ENCODE measurements around the gene CHL1.

The CHL1 gene

DNA sequence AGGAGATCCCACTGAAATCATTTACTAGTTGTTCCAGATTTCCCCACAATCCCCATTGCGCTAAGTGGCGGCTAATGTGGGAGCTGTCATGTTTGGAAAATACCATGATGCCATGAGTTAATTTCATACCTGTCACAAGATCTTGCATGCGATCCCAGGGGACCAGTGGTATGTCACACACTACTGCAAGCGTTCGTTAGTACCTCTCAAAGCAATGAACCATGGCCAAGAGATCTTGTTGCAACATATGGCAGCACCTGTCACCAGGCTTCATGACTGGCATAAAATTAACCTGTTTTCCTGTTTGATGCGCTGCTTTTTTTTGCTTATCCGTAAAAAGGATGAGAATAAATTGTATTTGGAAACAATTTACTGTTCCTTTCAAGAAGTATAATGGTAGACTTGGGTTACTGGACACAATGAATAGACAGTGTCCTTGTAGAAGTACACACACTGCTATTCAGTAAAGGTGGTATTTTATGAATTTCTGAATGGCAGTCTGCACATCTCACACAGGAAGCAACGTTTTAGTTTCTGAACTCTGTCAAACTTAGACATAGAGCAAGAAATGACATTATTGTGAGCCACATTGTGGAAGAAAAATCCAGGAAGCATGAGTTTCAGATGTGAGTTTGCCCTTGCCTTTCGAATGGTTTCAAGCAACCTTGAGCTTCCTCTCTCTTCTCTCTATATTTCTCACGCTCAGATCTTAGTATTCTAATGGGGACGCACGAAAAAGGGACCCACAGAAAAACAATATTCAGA lies 81.9 kb downstream of the CHL1 start:
- DNase-seq (ENCODE audit: low read depth), result no peak

DNA sequence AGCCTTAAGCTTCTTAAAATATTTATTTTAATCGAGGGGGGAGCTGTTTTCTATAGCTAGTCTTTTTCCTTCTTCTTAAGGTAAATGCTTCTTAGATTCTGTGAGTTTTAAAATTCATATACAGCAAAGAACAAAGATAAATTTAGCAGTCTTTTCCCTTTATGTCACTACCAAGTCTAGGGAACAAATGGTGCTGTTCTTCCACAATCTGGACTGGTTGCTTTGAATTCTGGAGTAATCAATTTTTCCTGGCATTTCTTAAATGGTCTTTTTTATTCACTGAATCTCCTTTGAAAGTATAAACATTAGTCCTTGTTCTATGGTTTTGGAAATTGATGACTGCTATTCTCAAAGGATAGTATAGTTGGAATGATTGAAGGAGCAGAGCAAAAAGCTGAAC lies 82.8 kb downstream of the CHL1 start:
- DNase-seq (ENCODE audit: low read depth), result no peak

DNA sequence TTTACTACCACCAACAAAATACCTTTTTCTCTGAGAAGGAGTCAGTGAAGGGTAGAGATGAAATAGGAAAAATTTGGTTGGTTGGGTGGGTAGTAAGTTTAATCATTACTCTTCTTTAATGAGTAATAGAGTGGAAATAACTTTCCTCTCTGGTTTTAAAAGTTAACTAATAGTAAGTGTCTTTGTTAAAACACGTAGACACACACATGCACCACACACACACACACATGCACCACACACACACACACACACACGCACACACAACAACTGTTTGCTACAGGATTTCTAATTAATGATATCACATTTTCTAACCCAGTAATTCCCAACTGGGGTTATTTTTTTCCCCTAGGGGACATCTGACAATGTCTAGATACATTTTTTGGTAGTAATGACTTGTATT lies 84.1 kb downstream of the CHL1 start:
- no peak for DNase-seq (ENCODE audit: low read depth)

DNA sequence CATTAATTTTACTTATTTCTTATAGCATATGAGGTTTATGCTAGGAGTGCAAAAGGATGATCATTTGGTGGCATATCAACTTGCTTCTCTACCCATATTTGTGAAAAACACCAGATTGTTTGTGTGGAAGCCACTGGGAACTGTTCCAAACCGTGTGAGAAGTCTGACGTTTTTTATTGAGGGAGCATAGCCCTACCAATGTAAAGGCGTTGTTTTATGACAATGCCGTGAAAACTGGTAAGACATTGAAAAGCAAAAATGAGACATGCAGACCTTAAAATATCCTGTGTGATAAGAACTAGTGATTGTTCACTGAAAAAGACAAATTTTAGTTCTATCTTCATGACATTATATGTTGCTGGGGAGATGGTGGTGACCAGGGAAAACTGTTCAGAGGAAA lies 87.8 kb downstream of the CHL1 start:
- DNase-seq (ENCODE audit: low read depth), result no peak

DNA sequence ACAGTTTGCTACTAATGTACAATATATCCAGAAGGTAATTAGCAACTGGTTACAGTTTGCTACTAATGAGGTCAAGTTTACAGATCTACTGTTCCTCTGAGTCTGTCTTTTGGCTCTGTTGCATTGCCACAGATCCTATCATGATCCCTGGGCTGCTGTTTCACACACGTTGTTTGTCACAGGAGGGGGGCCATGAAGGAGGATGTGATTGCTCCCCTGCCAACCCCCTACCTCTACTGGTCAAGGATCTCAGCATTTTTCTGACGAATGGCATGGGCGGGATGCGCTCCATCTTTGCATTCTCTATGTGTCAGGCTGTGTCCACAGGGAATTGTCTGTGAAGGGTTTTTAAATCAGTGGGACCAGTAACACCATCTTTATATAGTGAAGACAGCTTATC lies 91.9 kb downstream of the CHL1 start:
- DNase-seq (ENCODE audit: low read depth), result no peak

DNA sequence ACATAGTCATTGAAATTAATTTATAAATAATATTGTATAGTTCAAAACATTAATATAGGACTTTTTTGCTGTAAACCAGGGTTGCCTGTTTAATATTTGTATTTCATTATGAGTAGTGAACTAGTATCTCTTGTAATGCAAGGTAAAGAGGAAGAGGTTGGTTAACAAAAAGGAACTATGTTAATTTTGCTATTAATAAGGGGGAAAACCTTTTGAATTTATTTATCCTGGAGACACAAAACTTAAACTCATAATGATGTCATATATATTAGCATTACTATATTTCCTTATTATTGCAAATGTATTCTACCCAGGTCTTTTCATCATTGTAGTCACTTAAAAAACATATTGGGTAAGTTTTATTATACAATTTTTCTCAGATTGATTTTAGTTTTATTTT lies 94.5 kb downstream of the CHL1 start:
- DNase-seq (ENCODE audit: low read depth), result no peak

DNA sequence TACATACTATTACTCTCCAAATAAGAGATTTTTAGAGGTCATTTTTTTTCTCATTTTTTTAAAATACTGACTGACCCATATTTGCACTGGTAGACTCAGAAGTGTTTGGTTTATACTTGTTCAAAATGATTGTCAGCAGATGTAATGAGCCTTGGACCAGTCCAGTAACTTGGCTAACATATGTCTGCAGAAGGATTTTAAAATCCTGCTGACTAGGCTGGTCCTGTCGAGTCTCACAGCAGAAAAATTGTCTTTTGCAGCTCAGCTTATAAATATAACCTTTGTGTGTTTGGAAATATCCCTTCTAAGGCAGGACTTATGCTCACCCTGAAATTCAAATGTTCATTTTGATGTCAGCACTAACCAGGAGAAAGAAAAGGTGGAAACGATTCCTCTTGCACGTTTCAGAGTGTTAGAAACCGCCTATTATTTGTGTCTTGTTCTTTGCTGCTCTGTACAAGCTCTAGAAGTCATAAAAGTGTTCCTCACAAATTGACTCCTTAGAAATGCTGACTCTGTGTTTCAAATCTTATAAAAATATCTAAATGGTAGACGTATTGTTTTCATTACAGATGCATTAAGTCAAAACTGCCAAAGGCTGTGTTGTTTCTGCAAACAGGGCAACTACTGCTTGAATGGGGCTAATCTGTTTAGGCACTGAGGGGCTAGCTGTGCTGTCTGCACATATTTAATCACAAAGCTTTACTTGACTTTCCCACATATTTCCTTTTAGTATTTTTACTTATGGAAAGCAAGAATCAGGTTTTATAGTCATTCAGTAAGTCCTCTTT lies 95.3 kb downstream of the CHL1 start:
- no peak for DNase-seq (ENCODE audit: low read depth)

DNA sequence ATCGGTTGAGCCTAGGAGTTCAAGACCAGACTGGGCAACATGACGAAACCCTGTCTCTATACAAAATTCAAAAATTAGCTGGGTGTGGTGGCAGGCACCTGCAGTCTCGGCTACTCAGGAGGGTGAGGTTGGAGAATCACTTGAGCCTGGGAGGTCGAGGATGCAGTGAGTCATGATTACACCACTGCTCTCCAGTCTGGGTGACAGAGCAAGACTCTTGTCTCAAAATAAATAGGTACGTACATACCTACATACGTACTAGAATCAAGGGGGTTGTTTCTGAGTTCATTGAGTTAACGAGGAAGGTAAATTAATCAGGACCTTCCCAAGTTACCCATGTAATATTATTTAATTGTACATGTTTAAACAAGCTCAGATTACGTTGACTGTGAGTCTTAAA lies 97.5 kb downstream of the CHL1 start:
- no peak for DNase-seq (ENCODE audit: low read depth)

DNA sequence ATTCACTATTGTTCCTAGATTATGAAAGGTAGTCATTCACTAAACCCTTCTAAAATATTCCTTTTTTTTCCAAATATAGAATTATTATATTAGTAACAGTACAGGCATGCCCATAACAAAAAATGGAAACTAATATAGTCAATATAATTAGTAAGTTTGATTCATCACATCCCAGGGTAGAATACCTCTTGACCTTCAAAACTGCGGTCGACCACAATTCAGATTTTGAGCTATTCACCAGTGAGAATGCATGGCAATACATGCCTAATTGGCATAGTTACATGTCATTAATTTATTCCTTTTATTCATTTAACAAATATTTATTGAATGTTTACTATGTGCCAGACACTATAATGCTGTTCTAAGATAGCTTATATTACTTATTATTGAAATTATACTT lies 98.0 kb downstream of the CHL1 start:
- no peak for DNase-seq (ENCODE audit: low read depth)

DNA sequence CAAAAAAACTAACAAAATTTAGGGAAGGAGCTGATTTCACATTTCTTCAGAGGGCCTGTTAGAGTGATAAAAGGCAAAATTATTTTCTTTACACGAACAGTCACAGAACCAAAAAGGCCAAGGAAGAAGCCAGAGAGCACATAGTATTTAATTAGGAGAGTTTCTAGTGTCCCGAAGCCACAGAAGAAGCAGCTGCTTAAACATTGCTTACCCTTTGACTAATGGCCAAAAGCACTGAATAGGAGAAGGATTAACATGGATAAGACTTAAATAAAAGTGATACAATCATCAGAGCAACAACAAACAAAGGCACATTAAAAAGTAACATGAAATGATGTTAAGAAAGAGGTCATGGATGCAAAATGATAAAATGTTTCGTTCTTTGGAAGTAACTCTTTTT lies 98.6 kb downstream of the CHL1 start:
- no peak for DNase-seq (ENCODE audit: low read depth)

DNA sequence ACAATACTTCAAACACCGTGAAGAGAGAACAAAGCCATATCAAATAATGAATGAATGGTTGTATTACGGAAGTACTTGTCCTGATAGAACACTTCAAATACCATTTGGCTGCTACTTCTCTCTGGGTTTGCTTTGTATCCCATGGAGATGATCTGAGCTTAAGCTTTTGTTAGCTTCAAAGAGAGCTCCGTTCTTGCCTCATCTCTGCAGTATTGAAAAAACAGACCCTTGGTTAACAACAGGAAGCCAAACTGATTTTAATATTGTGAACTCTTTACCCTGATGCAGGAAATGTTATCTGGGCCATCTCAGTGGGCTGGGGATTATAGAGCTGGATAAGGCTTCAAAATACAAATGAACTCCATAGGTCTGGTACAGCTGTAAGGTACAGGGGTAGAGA lies 101.0 kb downstream of the CHL1 start:
- DNase-seq (ENCODE audit: low read depth), result no peak

DNA sequence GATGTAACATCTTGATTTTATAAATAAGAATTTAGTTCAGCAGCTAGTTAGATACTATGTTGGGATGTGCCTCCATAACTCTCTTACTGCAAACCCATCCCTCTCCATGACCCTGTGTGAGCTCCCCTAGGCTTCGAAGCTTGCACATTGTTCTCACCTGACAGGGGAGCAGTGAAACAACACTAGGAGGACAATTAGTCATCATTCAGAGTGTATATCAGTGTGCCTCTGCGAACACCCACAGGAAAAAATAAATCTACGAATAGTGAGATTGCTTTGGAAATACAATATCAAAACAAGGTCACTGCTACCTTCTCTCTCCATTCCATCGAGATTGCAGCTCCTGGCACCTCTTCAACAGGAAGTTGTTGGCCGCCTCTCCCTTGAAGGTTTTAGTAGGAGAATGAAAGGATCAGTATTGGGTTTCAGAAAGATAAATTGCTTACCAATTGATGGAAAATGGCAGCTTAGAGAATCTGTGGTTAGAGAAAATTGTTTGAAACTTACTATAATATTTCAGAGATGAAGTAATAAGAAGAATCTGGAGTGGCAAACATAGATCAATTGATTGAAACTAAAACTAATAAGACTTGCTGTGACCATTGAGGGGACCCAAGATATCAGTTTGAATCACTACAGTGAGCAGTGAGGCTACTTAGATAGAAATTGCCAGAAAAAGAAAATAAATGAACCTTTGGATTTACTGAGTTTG lies 103.2 kb downstream of the CHL1 start:
- DNase-seq (ENCODE audit: low read depth), result no peak

DNA sequence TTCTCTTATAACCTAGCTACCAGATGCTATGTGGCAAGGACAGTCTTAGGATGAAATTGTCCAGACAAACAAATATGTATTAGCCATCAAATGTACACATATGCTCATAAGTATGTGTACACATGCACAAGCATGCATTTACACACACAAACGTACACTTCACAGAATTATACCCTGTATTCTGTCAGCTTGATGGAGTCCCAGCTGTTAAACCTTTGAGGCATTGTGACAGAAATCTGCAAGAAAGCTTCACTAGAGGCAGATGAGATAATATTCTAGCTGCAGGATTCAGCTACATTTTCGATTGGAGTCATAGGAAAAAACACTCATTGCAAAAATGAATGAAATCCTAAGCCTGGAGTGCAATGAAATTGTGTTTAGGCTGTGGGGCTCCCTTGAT lies 110.6 kb downstream of the CHL1 start:
- DNase-seq (ENCODE audit: low read depth), result no peak

DNA sequence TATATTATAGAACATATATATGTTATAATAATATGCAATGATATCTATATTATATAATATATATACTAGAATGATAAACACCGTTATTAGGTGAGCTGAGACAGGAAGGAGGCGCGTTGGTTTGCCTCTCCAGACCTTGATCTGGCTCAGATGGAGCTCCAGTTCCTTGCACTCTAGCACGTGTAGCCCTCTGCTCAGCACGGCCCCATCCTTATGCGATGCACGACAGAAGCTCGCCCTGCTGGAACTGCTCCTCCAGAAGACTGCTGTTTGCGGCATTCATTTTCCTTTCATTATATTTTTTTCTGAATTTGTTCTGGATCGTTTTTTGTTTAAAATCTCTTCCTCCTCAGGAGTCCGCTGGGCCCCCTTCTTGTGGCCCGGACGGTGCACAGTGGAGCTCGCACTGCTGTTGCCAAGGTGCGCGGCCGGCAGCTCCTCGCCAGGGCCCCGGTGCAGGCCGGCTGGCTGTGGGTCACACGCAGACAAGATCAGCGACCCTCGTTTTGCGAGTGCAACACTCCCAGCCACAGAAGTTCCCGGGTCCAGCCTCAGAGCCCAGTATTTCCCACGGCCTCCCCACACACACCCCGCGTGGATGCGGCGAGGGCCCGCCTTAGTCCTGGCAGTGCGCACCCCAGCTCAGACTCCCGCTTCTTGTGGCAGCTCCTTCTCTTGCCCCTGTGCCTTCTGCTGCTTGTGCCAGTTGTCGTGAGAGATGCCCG lies 112.2 kb downstream of the CHL1 start:
- DNase-seq (ENCODE audit: low read depth), result no peak

DNA sequence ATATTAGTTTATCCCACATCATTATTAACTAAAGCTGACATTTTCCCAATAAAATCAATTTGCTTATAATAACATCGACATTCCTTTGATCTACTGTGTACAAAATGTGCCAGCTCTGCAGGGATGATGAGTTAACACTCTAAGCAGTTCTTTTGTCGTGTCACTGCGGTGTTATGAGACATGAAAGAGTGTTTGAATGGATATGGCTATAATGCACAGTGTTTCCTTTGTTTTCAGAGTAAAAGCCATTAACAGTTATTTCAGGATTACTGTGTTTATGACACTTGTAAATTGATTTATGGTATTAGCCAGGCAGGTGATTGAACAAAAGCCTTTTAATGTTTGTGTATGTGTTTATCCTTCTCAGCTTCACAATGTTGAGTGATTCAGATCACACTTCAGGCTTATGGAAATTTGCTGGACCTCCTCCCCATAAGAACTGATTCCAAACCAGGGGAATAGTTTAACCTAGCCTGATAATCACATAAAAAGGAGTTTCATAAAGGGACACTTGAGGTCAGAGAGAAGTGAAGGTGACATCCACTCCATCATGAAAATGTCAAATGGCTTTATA lies 115.7 kb downstream of the CHL1 start:
- no peak for DNase-seq (ENCODE audit: low read depth)

DNA sequence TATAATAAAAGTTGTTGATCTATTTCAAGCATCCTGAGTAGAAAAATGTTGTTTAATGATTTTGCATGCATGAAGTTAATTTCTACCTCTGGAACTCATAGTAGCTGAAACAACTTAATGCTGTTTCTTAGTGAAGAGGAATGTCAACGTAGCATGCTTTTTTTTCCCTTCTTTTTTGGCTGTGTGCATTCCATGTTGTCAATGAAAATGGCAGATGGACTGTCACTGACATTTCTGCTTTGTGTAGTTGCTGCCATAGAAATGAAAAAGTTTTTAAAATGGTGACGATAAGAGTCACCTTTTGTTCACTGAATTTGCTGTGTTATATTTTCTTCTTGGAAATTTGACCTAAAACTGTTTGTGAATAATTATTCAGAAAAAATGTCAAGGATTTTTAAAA lies 116.3 kb downstream of the CHL1 start:
- no peak for DNase-seq (ENCODE audit: low read depth)

DNA sequence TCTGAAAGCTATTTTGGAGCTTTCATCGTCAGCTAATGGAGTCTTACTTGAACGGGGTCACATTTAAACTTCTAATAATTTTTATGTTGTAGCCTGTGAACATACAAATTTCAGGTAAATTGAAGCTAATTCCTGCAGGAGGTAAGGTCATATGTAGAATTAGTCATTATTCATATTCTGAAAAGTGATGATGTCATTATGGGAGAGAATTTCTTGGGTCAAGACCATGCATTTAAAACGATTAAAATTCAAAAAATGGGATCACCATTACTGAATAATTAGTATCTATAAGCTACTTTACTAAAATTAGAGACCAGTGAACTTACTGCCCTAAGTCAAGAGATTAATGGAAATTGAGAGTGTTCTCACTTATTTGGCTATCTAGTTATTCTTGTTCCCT lies 120.4 kb downstream of the CHL1 start:
- no peak for DNase-seq (ENCODE audit: low read depth)

DNA sequence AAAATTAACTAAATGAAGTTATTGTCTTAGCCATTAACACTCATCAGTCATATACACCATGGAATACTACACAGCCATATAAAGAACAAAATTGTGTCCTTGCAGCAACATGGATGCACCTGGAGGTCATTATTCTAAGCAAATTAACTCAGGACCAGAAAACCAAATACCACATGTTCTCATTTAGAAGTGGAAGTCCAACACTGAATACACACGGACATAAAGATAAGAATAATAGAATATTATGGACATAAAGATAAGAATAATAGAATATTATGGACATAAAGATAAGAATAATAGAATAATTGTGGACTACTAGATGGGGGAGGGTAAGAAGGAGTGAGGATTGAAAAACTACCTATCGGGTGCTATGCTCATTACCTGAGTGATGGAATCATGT lies 122.3 kb downstream of the CHL1 start:
- no peak for DNase-seq (ENCODE audit: low read depth)

DNA sequence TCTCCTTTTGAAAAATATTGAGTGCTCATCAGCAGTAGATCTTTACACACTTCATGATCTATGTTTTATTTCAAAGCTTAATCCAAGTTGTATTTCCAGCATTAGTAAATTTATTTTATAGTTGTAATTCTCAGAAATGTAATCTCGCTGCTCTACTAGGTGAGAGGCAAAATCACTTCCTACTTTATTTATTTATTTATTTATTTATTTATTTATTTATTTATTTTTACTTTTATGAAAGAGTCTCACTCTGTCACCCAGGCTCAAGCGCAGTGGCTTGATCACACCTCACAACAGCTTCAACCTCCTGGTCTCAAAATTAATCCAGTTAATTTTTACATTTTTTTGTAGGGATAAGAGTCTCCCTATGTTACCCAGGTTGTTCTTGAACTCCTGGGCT lies 127.9 kb downstream of the CHL1 start:
- no peak for DNase-seq (ENCODE audit: low read depth)

DNA sequence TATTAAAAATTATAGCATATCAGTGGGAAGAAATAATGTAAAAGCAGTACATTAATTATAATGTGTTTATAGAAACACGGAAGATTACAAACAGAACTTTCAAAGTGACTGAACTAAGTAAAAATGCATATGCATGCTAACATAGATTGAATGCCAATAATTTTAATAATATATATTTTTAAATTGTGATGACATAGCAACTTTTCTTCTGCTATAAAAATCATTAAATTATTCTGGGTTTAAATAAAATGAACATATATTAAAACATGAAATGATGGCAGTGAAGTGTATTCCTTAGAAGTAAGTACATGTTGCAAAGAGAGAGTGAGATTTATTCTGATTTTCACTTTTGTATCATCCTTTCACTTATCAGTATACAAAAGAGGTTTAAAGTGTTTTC lies 128.9 kb downstream of the CHL1 start:
- no peak for DNase-seq (ENCODE audit: low read depth)

DNA sequence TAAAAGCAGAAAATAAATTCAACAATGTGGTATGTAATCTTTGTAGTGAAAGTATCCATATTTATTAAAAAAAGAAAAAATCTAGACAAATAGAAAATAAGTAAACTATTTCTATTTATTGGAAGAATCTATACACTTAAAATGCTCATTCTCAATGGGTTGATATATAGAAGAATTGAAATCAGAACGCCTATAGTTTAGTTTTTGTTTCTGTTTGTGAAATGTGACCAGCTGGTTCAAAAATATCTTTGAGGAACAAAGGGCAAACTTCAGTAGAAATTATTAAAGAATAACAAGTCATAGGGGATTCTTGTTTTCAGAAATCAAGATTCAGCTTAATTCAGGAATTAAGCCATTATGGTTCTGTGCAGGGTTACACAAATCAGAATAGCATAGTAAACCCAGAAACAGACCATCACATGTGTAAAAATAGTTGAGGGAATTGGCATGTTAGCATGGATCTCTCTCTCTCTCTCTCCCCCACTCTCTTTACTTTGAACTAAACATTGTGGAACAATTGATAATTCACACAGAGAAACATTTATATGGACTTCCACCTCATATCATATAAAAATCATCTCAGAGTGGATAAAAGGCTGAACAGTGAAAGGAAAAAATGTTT lies 134.0 kb downstream of the CHL1 start:
- no peak for DNase-seq (ENCODE audit: low read depth)

DNA sequence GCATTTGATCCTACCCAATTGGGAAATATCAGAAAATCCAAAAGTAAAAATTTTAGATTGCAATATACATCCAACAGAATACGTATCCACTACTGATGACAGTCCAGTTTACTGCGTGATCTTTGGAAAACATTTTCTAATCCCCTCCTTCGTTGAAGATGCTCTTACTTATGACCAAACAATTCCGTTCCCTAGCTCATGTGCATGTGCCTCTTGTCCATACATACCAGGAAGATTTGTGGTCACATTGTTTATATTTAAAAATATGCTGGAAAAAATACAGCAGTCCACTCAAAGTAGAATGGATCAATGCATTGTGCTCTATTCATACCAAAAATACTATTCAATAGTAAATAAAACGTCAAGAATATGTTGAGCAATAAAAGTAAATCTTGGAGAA lies 135.3 kb downstream of the CHL1 start:
- DNase-seq (ENCODE audit: low read depth), result no peak

Data from stimulated activated CD8-positive, alpha-beta memory T cell treated with anti-CD3 and anti-CD28 coated beads, Interleukin-7, amount 100 ng/mL, for 24 hours (primary cell).